D721Med (cell line): ENCODE data around the gene KIR2DL3.
"Not testable (repeated sequence)": the region's sequence is repeated elsewhere in the genome, so short reads cannot be mapped to it uniquely, and the experiment has no call there.

ENCODE experiments used
- DNase-seq: peaks from one replicate; pipeline ENCODE4 v3.0.0; 2011; ENCODE audit warnings: low spot score; ENCODE audit not compliant: insufficient read length
- FAIRE-seq: peaks from 2 replicates; lab custom pipeline; 2011; peaks lifted over from hg19 to GRCh38; lab: Jason Lieb, UNC
- TF ChIP-seq, protein P1 (sequence below): IDR thresholded peaks from 2 replicates; pipeline ENCODE4 v1.5.1; 2012; ENCODE audit warnings: mild to moderate bottlenecking, control low read depth; ENCODE audit not compliant: insufficient read depth; ENCODE audit errors: missing control alignments

KIR2DL3 gene

DNA sequence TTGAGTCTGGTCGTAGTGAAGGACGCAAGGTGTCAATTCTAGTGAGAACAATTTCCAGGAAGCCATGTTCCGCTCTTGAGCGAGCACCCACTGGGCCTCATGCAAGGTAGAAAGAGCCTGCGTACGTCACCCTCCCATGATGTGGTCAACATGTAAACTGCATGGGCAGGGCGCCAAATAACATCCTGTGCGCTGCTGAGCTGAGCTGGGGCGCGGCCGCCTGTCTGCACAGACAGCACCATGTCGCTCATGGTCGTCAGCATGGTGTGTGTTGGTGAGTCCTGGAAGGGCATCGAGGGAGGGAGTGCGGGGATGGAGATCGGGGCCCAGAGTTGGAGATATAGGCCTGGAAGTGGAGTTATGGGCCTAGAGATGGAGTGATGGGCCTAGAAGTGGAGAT lies at the start of gene KIR2DL3:
Gene KIR2DL3 (plus strand): TSS at position 208 of the 400 bp plus-strand sequence. CDS start 33 bp downstream, at position 241.
- FAIRE-seq, DNase-seq: not testable (repeated sequence)

DNA sequence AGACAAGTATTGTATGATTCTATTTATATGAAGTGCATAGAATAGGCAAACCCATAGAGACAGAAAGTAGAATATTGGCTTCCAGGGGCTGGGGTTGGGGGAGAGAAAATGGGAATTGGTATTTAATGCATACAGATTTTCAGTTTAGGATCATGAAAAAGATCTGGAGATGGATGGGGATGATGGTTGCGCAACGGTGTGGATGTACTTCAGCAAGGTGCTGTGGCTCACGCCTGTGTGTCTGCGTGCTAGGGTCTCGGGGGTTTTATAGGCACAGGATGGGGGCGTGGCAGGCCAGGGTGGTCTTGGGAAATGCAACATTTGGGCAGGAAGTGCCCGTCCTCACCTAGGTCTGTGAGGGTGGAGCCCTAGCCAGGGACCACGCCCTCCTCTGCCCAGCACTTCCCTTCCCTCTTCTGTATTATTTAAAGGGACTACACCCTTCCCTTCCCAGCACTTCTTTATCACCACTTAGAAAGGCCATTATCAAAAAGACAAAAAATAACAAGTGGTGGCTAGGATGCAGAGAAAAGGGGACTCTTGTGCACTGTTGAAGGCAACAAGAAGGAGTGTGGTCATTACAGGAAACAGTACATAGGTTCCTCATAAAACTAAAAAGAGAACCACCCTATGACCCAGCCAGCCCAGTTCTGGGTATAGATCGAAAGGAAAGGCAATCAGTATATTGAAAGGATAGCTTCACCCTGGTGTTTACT lies 46.6 kb upstream of the KIR2DL3 start:
- no peak for FAIRE-seq
- TF ChIP-seq, protein P1, sequence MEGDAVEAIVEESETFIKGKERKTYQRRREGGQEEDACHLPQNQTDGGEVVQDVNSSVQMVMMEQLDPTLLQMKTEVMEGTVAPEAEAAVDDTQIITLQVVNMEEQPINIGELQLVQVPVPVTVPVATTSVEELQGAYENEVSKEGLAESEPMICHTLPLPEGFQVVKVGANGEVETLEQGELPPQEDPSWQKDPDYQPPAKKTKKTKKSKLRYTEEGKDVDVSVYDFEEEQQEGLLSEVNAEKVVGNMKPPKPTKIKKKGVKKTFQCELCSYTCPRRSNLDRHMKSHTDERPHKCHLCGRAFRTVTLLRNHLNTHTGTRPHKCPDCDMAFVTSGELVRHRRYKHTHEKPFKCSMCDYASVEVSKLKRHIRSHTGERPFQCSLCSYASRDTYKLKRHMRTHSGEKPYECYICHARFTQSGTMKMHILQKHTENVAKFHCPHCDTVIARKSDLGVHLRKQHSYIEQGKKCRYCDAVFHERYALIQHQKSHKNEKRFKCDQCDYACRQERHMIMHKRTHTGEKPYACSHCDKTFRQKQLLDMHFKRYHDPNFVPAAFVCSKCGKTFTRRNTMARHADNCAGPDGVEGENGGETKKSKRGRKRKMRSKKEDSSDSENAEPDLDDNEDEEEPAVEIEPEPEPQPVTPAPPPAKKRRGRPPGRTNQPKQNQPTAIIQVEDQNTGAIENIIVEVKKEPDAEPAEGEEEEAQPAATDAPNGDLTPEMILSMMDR: no peak
- no peak for DNase-seq

DNA sequence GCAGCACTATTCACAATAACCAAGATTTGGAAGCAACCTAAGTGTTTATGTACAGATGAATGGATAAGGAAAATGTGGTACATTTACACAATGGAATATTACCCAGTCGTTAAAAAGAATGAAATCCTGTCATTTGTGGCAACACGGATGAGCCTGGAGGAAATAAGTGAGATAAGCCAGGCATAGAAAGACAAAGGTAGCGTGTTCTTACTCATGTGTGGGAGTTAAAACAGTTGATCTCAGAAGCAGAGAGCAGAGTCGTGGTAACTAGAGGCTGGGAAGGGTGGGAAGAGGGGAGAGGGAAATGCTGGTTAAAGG lies 46.1 kb upstream of the KIR2DL3 start:
- TF ChIP-seq, protein P1: no peak
- FAIRE-seq: no peak
- DNase-seq: no peak

DNA sequence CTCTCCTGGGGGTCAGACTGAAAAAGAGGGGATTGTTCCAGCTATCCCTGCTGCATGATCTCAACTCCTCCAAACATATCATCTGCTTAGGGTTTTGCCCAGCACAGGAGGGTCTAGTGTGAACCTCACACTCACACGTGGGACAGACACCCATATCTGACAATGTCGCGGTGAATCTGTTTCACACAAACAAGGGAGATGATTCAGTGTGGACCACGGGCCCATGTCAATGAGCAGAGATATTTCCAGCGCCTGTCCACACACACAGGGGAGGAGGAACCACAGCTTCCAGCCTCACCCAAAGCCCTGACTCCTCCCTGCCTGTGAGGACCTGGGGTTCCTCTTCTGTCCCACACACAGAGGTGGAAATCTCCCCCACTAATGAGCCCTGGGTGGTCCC lies 43.7 kb upstream of the KIR2DL3 start:
- TF ChIP-seq, protein P1: no peak
- FAIRE-seq: no peak

DNA sequence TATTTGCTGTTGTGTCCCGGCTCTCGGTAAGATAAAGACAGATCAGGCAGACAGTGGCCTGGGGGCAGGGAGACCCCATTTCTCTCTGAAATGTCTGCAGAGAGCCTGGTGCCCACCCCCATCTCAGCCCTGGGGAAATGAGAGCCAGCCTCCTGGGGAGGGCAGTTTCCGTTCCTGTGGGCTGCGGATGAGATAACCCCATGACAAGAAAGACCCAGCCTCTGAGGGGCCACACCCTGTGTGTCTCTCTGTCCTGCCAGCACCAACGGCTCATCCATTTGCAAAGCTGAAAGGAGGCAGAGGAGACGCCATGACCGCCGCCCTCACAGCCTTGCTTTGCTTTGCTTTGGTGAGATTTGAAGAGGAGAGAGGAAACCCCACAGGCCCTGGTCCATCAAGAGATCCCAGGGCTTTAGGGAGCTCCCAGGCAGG lies 42.2 kb upstream of the KIR2DL3 start:
- FAIRE-seq: no peak
- TF ChIP-seq, protein P1: no peak
- no peak for DNase-seq

More for the DNA sequence above, 43.7 kb upstream of the KIR2DL3 start:
- no peak for DNase-seq

DNA sequence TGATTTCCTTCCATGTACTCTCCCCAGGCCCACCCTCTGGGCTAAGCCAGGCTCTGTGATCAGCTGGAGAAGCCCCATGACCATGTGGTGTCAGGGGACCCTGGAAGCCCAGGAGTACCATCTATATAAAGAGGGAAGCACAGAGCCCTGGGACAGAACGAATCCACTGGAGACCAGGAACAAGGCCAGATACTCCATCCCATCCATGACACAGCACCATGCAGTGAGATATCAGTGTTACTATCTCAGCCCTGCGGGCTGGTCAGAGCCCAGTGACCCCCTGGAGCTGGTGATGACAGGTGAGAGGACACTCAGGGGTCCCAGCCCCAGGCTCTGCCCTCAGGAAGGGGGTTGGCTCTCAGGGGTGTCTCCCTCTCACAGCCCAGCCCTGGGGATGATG lies 41.5 kb upstream of the KIR2DL3 start:
- DNase-seq (no peak), FAIRE-seq (no peak)
- TF ChIP-seq, protein P1: no peak

DNA sequence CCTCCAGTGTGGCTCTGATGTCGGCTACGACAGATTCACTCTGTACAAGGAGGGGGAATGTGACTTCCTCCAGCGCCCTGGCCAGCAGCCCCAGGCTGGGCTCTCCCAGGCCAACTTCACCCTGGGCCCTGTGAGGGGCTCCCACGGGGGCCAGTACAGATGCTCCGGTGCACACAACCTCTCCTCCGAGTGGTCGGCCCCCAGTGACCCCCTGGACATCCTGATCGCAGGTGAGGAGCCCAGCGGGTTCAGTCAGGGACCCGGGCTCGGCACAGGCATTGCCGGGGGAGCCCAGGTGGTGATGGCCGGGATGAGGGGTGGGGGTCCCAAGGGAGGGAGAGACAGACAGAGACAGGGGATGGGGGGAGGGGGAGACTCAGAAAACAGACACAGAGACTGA lies 40.6 kb upstream of the KIR2DL3 start:
- not testable (repeated sequence) for FAIRE-seq, DNase-seq

DNA sequence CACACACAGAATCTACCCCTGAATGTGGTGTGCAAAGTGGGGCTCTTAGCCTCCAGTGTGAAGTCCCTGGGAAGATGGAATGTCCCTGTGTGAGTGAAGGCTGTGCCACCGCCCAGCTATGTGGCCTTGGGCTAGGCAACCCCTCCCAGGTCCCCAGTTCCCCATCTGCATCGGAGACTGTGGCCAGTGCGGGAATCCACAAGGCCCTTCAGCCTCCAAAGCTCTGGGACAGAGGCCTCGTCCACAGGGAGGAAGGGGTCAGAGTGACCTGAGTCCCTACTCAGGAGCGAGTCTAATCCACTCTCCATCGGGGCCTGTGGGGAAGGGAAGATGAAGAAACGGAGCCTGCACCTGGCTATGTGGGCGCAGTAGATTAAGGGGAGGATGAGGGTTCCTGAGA lies 33.4 kb upstream of the KIR2DL3 start:
- FAIRE-seq: no peak
- no peak for DNase-seq
- TF ChIP-seq, protein P1: no peak
